IMR-90 (cell line): ENCODE measurements around the gene ARL5C. TPM values are rescaled to one million over a fixed set of nuclear protein-coding genes. Genes with fewer than 3 reads are reported as not detected.

ENCODE experiments used
- ATAC-seq: fragments of 200-7000 bp; cut with Tn5 transposase; 2 replicates; pipeline ENCODE4 v1.9.1; 2020; ENCODE audit warnings: low read depth, mild to moderate bottlenecking, moderate library complexity
- BruUV-seq: library from RNA; stranded (reverse); fragments of 400-500 nt; replicated peaks from 2 replicates; lab custom pipeline; 2021; lab: Mats Ljungman, UMichigan
- CTCF ChIA-PET: fragments of 300-600 bp; formaldehyde crosslinking; extraction: SDS; loops from one replicate; lab custom pipeline; 2021; ENCODE audit warnings: antibody characterized with exemption; lab: Yijun Ruan, JAX
- POLR2A ChIA-PET: fragments of 300-600 bp; sonication (Branson Sonifier 250); formaldehyde crosslinking; loops from one replicate; lab custom pipeline; 2022; ENCODE audit warnings: antibody characterized with exemption; ENCODE audit not compliant: unreplicated experiment; lab: Charles Lee
- DNase-seq: peaks from one replicate; pipeline ENCODE4 v3.0.0; 2013
- H2AFZ ChIP-seq: replicated peaks from 2 replicates; pipeline ENCODE3; 2013; ENCODE audit warnings: low read length, mild to moderate bottlenecking; ENCODE audit not compliant: poor library complexity
- H2AK5ac ChIP-seq: 2 replicates; pipeline ENCODE4 v1.6.1; 2013; ENCODE audit warnings: low read depth, low read length, inconsistent platforms
- H2AK9ac ChIP-seq: replicated peaks from 2 replicates; pipeline ENCODE3; 2013; ENCODE audit warnings: mild to moderate bottlenecking, low read depth, low read length, moderate library complexity; ENCODE audit not compliant: poor library complexity
- H2BK120ac ChIP-seq: 2 replicates; pipeline ENCODE4 v1.6.1; 2013; ENCODE audit warnings: low read depth, low read length, inconsistent platforms
- H2BK15ac ChIP-seq: 3 replicates; pipeline ENCODE4 v1.6.1; 2013; ENCODE audit warnings: low read depth, low read length, inconsistent platforms
- H2BK20ac ChIP-seq: 2 replicates; pipeline ENCODE4 v1.6.1; 2013; ENCODE audit warnings: low read depth, mild to moderate bottlenecking, inconsistent platforms, low read length, moderate library complexity
- H2BK5ac ChIP-seq: 2 replicates; pipeline ENCODE4 v1.6.1; 2013; ENCODE audit warnings: mild to moderate bottlenecking, low read depth, low read length, inconsistent platforms; ENCODE audit not compliant: poor library complexity, severe bottlenecking
- H3K14ac ChIP-seq: replicated peaks from 2 replicates; pipeline ENCODE4 v1.6.1; 2013; ENCODE audit warnings: low read depth, low read length, inconsistent platforms
- H3K18ac ChIP-seq: 2 replicates; pipeline ENCODE4 v1.6.1; 2013; ENCODE audit warnings: low read depth, low read length, control low read depth
- H3K23ac ChIP-seq: 2 replicates; pipeline ENCODE4 v1.6.1; 2013; ENCODE audit warnings: low read depth, low read length, inconsistent platforms
- H3K27ac ChIP-seq: 2 replicates; pipeline ENCODE4 v1.5.1; 2013; ENCODE audit warnings: mild to moderate bottlenecking, control low read depth, low read length; ENCODE audit not compliant: insufficient read depth
- H3K27me3 ChIP-seq: 2 replicates; pipeline ENCODE4 v1.6.1; 2013; ENCODE audit warnings: low read length; ENCODE audit not compliant: control insufficient read depth, insufficient read depth
- H3K36me3 ChIP-seq: 2 replicates; pipeline ENCODE4 v1.6.1; 2013; ENCODE audit warnings: low read length, mixed read lengths; ENCODE audit not compliant: control insufficient read depth, insufficient read depth
- H3K4ac ChIP-seq: 2 replicates; pipeline ENCODE4 v1.6.1; 2013; ENCODE audit warnings: low read depth, low read length, inconsistent platforms
- H3K4me1 ChIP-seq: 2 replicates; pipeline ENCODE4 v1.6.1; 2013; ENCODE audit warnings: low read length, mixed read lengths; ENCODE audit not compliant: control insufficient read depth, insufficient read depth
- H3K4me2 ChIP-seq: 2 replicates; pipeline ENCODE4 v1.6.1; 2013; ENCODE audit warnings: low read depth, mild to moderate bottlenecking, control low read depth, low read length, moderate library complexity
- H3K4me3 ChIP-seq: 2 replicates; pipeline ENCODE4 v1.5.1; 2013; ENCODE audit warnings: low read depth, mild to moderate bottlenecking, control low read depth, low read length, moderate library complexity; ENCODE audit not compliant: insufficient read depth
- H3K56ac ChIP-seq: 2 replicates; pipeline ENCODE4 v1.6.1; 2013; ENCODE audit warnings: low read length, inconsistent platforms; ENCODE audit not compliant: insufficient read depth; ENCODE audit errors: extremely low read depth
- H3K79me1 ChIP-seq, 2 experiments: 2 replicates each; pipeline ENCODE4 v1.6.1; 2013; ENCODE audit warnings: low read length in 2 of 2, inconsistent platforms in 1 of 2, low read depth in 1 of 2
- H3K9ac ChIP-seq: 2 replicates; pipeline ENCODE4 v1.6.1; 2013; ENCODE audit warnings: low read depth, low read length, control low read depth
- H3K9me1 ChIP-seq: 2 replicates; pipeline ENCODE4 v1.6.1; 2013; ENCODE audit warnings: low read length, inconsistent platforms; ENCODE audit not compliant: insufficient read depth
- H3K9me3 ChIP-seq: 2 replicates; pipeline ENCODE4 v1.6.1; 2013; ENCODE audit warnings: low read length; ENCODE audit not compliant: control insufficient read depth, insufficient read depth
- H4K20me1 ChIP-seq: 2 replicates; pipeline ENCODE4 v1.6.1; 2013; ENCODE audit warnings: low read length, inconsistent platforms; ENCODE audit not compliant: insufficient read depth
- H4K5ac ChIP-seq: 2 replicates; pipeline ENCODE4 v1.6.1; 2013; ENCODE audit warnings: mild to moderate bottlenecking, low read depth, low read length, control low read depth
- H4K8ac ChIP-seq, 2 experiments: 2 replicates each; pipeline ENCODE4 v1.6.1; 2013; ENCODE audit warnings: low read depth in 2 of 2, low read length in 2 of 2, control low read depth in 1 of 2, inconsistent platforms in 1 of 2
- H4K91ac ChIP-seq: 2 replicates; pipeline ENCODE4 v1.6.1; 2013; ENCODE audit warnings: low read depth, low read length, inconsistent platforms; ENCODE audit not compliant: insufficient read depth
- BHLHE40 ChIP-seq: fragments of 150-350 bp; IDR thresholded peaks from 2 replicates; pipeline ENCODE4 v1.6.1; 2016; ENCODE audit warnings: mild to moderate bottlenecking, low read depth, low read length
- CEBPB ChIP-seq: IDR thresholded peaks from 2 replicates; pipeline ENCODE4 v1.6.1; 2012; ENCODE audit warnings: low read depth, low read length, improper control_type of control experiment
- CHD1 ChIP-seq: IDR thresholded peaks from 2 replicates; pipeline ENCODE4 v1.6.1; 2012; ENCODE audit warnings: low read depth, low read length, improper control_type of control experiment
- FOS ChIP-seq: fragments of 150-350 bp; IDR thresholded peaks from 2 replicates; pipeline ENCODE4 v1.6.1; 2016; ENCODE audit warnings: low read depth, low read length
- MAFK ChIP-seq: IDR thresholded peaks from 2 replicates; pipeline ENCODE4 v1.6.1; 2012; ENCODE audit warnings: low read depth, low read length, improper control_type of control experiment
- MAZ ChIP-seq: IDR thresholded peaks from 2 replicates; pipeline ENCODE4 v1.6.1; 2012; ENCODE audit warnings: low read depth, mild to moderate bottlenecking, low read length, improper control_type of control experiment, moderate library complexity, borderline replicate concordance
- MXI1 ChIP-seq: IDR thresholded peaks from 2 replicates; pipeline ENCODE4 v1.6.1; 2012; ENCODE audit warnings: low read depth, mild to moderate bottlenecking, low read length, moderate library complexity, borderline replicate concordance
- NFE2L2 ChIP-seq: fragments of 150-350 bp; IDR thresholded peaks from 2 replicates; pipeline ENCODE4 v1.6.1; 2016; ENCODE audit warnings: low read depth, mild to moderate bottlenecking, low read length
- POLR2A ChIP-seq: IDR thresholded peaks from 2 replicates; pipeline ENCODE4 v1.6.1; 2012; ENCODE audit warnings: mild to moderate bottlenecking, low read depth, low read length
- RAD21 ChIP-seq: IDR thresholded peaks from 2 replicates; pipeline ENCODE4 v1.6.1; 2012; ENCODE audit warnings: low read length, improper control_type of control experiment
- RCOR1 ChIP-seq: IDR thresholded peaks from 2 replicates; pipeline ENCODE4 v1.6.1; 2012; ENCODE audit warnings: mild to moderate bottlenecking, low read length, improper control_type of control experiment; ENCODE audit not compliant: insufficient replicate concordance
- RFX5 ChIP-seq: IDR thresholded peaks from 2 replicates; pipeline ENCODE4 v1.8.0; 2012; ENCODE audit warnings: low read depth, mild to moderate bottlenecking, low read length, moderate library complexity
- SMC3 ChIP-seq: fragments of 150-350 bp; IDR thresholded peaks from 2 replicates; pipeline ENCODE4 v1.6.1; 2016; ENCODE audit warnings: low read depth, mild to moderate bottlenecking, antibody characterized with exemption, low read length, moderate library complexity
- WGBS, 2 experiments: methylation state at CpG; one replicate each; pipeline versions ENCODE4 v1.1.5 to v1.1.7; 2013; ENCODE audit warnings: missing lambda C conversion rate in 2 of 2; ENCODE audit not compliant: insufficient read length in 1 of 2; ENCODE audit errors: extremely low coverage in 2 of 2; 5-methylcytosine and 5-hydroxymethylcytosine counted together
- dilution Hi-C: fragments of 300-500 bp; cut with HindIII; formaldehyde crosslinking; loops from one replicate; pipeline ENCODE4 v1.14.3; 2018; ENCODE audit warnings: low sequenced_read_pairs; ENCODE audit not compliant: unreplicated experiment
- in situ Hi-C: fragments of 300-500 bp; cut with MboI; formaldehyde crosslinking; loops from 3 replicates; pipeline ENCODE4 v1.14.3; 2019; ENCODE audit warnings: low sequenced_read_pairs, inconsistent platforms, mixed read lengths
- intact Hi-C: fragments of 100-400 bp; cut with micrococcal nuclease; formaldehyde crosslinking; loops from 2 replicates; pipeline ENCODE4 v1.10.0; 2022
- polyA plus RNA-seq, 3 experiments: library from polyadenylated mRNA; depleted of rRNA; stranded (reverse); fragments of >200 nt; gene quantifications; 2 replicates each; pipeline ENCODE4 v1.2.3, GENCODE V29; 2012; ENCODE audit warnings: low replicate concordance in 1 of 3
- total RNA-seq: library from RNA; depleted of rRNA; stranded (reverse); fragments of >200 nt; gene quantifications from 2 replicates; pipeline ENCODE4 v1.2.3, GENCODE V29; 2012
- TF ChIP-seq, protein P1 (sequence below): conservative IDR thresholded peaks from 2 replicates; pipeline ENCODE4 v1.5.1; 2012; ENCODE audit warnings: mild to moderate bottlenecking, low read depth, low read length, improper control_type of control experiment
- TF ChIP-seq, protein P2 (sequence below): fragments of 150-350 bp; IDR thresholded peaks from 2 replicates; pipeline ENCODE4 v1.6.1; 2017; ENCODE audit warnings: mild to moderate bottlenecking, antibody characterized with exemption, low read length, low read depth

ARL5C gene
- total and polyA plus RNA-seq, 2 of the 4 experiments (the other 2 are of a cell fraction) = not detected

DNA sequence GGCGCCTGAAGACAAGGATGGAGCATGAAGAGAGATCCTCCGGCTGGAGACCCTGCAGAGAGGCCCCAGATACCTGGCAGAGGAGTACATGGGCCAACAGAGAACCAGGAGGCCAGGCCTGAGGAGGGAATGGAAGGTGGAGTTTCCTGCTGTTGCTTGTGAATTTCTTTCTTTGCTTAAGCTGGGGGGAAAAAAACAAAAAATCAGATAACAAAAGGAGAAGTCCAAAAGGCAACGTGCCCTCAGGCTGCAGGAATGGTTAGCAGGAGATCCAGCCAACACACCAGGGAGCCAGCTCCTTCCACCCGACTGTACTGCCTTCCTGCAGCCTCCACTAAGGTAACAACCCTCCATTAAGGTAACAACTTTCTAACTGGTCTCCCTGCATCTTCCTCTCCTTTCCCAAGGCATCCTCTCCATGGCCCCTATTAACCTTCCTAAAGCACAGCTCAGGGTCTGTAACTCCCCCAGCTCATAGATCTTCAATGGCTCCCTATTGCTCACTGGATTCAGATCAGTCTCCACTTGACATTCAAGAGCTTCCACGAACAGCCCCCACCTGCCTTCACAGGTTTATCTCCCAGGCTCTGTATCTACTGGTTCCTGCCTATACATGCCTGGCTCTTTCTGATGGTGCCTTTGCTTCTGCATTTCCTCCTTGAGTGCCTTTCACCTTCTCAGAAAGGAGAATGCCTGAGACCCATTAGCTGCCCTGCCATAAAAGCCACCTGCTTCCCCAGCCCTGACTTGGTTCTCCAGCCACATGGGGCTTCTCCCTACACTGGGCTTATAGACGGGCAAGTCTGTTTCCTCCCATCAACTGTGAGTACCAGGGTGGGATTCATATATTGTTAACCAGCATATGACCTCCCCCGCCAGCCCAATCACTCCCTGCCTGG is 725 bp upstream of the ARL5C start:
- Histone ChIP-seq H3K27me3 (peaks cover 28% of the 10 kb centered on the region), H2BK15ac (no peak overlapping the region), H2BK20ac (no peak overlapping the region), H3K23ac (no peak overlapping the region), H2AFZ (no peak overlapping the region), H3K4me1 (peaks cover 3% of the 10 kb centered on the region; the same call in 1 of the 2 replicates), H2AK5ac (no peak overlapping the region), H4K8ac (no peak overlapping the region), H3K9me3 (no peaks in the 10 kb centered on the region), H3K14ac (no peak overlapping the region), H2AK9ac (no peak overlapping the region), H3K27ac (no peak overlapping the region), H3K4me2 (no peak overlapping the region), H4K20me1 (no peaks in the 10 kb centered on the region), H2BK120ac (no peak overlapping the region), H3K9ac (no peak overlapping the region), H3K79me1 (no peaks in the 10 kb centered on the region), H3K4me3 (no peak overlapping the region), H3K4ac (no peak overlapping the region), H2BK5ac (no peak overlapping the region), H3K18ac (no peak overlapping the region), H4K91ac (no peak overlapping the region), H3K56ac (no peak overlapping the region), H3K9me1 (peaks cover 6% of the 10 kb centered on the region), H3K36me3 (no peaks in the 10 kb centered on the region), H4K5ac (no peak overlapping the region)
- intact Hi-C loops = no loop called here
- CTCF ChIA-PET = interaction anchor here (0.7 to 1.6 kb wide), 2 partner anchors 8 to 12 kb away, joined by 3 to 6 read pairs; no protein-coding TSS in a partner anchor
- 52% methylated on average over 3 of the region's 7 CpGs; no CpG with 5 or more reads in 1 of the 2 experiments for WGBS, 2 experiments
- dilution Hi-C loops = no loop called here
- no TSS peak for BruUV-seq
- in situ Hi-C loops = no loop called here
- POLR2A ChIA-PET = no interaction called here
- no peak for ATAC-seq
- no peak for TF ChIP-seq RCOR1
- no peak for TF ChIP-seq MXI1
- TF ChIP-seq CHD1 = no peak
- no peak for TF ChIP-seq FOS
- TF ChIP-seq NFE2L2 = no peak
- no peak for TF ChIP-seq CEBPB
- no peak for TF ChIP-seq SMC3
- no peak for TF ChIP-seq POLR2A
- TF ChIP-seq, protein P1, sequence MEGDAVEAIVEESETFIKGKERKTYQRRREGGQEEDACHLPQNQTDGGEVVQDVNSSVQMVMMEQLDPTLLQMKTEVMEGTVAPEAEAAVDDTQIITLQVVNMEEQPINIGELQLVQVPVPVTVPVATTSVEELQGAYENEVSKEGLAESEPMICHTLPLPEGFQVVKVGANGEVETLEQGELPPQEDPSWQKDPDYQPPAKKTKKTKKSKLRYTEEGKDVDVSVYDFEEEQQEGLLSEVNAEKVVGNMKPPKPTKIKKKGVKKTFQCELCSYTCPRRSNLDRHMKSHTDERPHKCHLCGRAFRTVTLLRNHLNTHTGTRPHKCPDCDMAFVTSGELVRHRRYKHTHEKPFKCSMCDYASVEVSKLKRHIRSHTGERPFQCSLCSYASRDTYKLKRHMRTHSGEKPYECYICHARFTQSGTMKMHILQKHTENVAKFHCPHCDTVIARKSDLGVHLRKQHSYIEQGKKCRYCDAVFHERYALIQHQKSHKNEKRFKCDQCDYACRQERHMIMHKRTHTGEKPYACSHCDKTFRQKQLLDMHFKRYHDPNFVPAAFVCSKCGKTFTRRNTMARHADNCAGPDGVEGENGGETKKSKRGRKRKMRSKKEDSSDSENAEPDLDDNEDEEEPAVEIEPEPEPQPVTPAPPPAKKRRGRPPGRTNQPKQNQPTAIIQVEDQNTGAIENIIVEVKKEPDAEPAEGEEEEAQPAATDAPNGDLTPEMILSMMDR = no peak
- no peak for TF ChIP-seq RAD21
- no peak for TF ChIP-seq MAZ
- TF ChIP-seq MAFK = no peak
- TF ChIP-seq RFX5 = no peak
- no peak for TF ChIP-seq BHLHE40
- TF ChIP-seq, protein P2, sequence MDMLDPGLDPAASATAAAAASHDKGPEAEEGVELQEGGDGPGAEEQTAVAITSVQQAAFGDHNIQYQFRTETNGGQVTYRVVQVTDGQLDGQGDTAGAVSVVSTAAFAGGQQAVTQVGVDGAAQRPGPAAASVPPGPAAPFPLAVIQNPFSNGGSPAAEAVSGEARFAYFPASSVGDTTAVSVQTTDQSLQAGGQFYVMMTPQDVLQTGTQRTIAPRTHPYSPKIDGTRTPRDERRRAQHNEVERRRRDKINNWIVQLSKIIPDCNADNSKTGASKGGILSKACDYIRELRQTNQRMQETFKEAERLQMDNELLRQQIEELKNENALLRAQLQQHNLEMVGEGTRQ = no peak
- DNase-seq = no peak
